ENCODE data around the gene PPFIBP2.

PPFIBP2 gene

GRCh38 chr11:7513234-7514098 is at the start of gene PPFIBP2:
Gene PPFIBP2, plus strand, starts transcription at chr11:7513999. Its CDS starts 35,477 bp downstream, at chr11:7549476.
- DNase-seq (ENCODE audit: low read depth in 3 of 3): peak; percentile 62 to 82 (median 72)

- no peak for DNase-seq (ENCODE audit: low read depth in 3 of 3)
Measured at GRCh38 chr11:7467652-7468051, 46.1 kb upstream of the PPFIBP2 start.

GRCh38 chr11:7469351-7469865 is 44.4 kb upstream of the PPFIBP2 start:
- no peak for DNase-seq (ENCODE audit: low read depth in 3 of 3)

- no peak for DNase-seq (ENCODE audit: low read depth in 3 of 3)
Measured at GRCh38 chr11:7471071-7471470, 42.7 kb upstream of the PPFIBP2 start.

- no peak for DNase-seq (ENCODE audit: low read depth in 3 of 3)
Measured at GRCh38 chr11:7473717-7474116, 40.1 kb upstream of the PPFIBP2 start.

GRCh38 chr11:7480113-7480512 is 33.7 kb upstream of the PPFIBP2 start:
- DNase-seq (ENCODE audit: low read depth in 3 of 3): no peak

GRCh38 chr11:7484131-7484530 is 29.7 kb upstream of the PPFIBP2 start:
- no peak for DNase-seq (ENCODE audit: low read depth in 3 of 3)

GRCh38 chr11:7484645-7485044 is 29.2 kb upstream of the PPFIBP2 start:
- no peak for DNase-seq (ENCODE audit: low read depth in 3 of 3)

- DNase-seq (ENCODE audit: low read depth in 3 of 3): no peak
Measured at GRCh38 chr11:7485186-7486097, 28.4 kb upstream of the PPFIBP2 start, which contains the start of gene OLFML1. Gene OLFML1, plus strand, starts transcription at chr11:7485506. Its CDS starts 370 bp downstream, at chr11:7485876.

- DNase-seq (ENCODE audit: low read depth in 3 of 3): no peak
Measured at GRCh38 chr11:7486098-7486780, 27.6 kb upstream of the PPFIBP2 start.

GRCh38 chr11:7486781-7487140 is 27.0 kb upstream of the PPFIBP2 start:
- DNase-seq (ENCODE audit: low read depth in 3 of 3): no peak

GRCh38 chr11:7487360-7487759 is 26.4 kb upstream of the PPFIBP2 start:
- DNase-seq (ENCODE audit: low read depth in 3 of 3): no peak

GRCh38 chr11:7488681-7489080 is 25.1 kb upstream of the PPFIBP2 start:
- no peak for DNase-seq (ENCODE audit: low read depth in 3 of 3)

GRCh38 chr11:7489376-7489775 is 24.4 kb upstream of the PPFIBP2 start:
- no peak for DNase-seq (ENCODE audit: low read depth in 3 of 3)

GRCh38 chr11:7490054-7490453 is 23.7 kb upstream of the PPFIBP2 start:
- no peak for DNase-seq (ENCODE audit: low read depth in 3 of 3)

GRCh38 chr11:7490535-7490934 is 23.3 kb upstream of the PPFIBP2 start:
- no peak for DNase-seq (ENCODE audit: low read depth in 3 of 3)

GRCh38 chr11:7492253-7492652 is 21.5 kb upstream of the PPFIBP2 start:
- no peak for DNase-seq (ENCODE audit: low read depth in 3 of 3)

- DNase-seq (ENCODE audit: low read depth in 3 of 3): no peak
Measured at GRCh38 chr11:7493670-7494069, 20.1 kb upstream of the PPFIBP2 start.

GRCh38 chr11:7494086-7494745 is 19.6 kb upstream of the PPFIBP2 start:
- no peak for DNase-seq (ENCODE audit: low read depth in 3 of 3)

GRCh38 chr11:7495882-7496551 is 17.8 kb upstream of the PPFIBP2 start:
- no peak for DNase-seq (ENCODE audit: low read depth in 3 of 3)

- no peak for DNase-seq (ENCODE audit: low read depth in 3 of 3)
Measured at GRCh38 chr11:7498193-7498592, 15.6 kb upstream of the PPFIBP2 start.

Measured in stimulated activated CD4-positive, alpha-beta T cell treated with anti-CD3 and anti-CD28 coated beads, TNF-alpha, amount 100 ng/mL, for 24 hours (primary cell).